OCI-M1 (cell line): ENCODE data around the gene CLCNKA.
"Not testable (repeated sequence)": the region's sequence is repeated elsewhere in the genome, so short reads cannot be mapped to it uniquely, and the experiment has no call there.

ENCODE experiments used
- DNase-seq: peaks from one replicate; lab custom pipeline; 2025; lab: John Stamatoyannopoulos, UW

CLCNKA gene

DNA sequence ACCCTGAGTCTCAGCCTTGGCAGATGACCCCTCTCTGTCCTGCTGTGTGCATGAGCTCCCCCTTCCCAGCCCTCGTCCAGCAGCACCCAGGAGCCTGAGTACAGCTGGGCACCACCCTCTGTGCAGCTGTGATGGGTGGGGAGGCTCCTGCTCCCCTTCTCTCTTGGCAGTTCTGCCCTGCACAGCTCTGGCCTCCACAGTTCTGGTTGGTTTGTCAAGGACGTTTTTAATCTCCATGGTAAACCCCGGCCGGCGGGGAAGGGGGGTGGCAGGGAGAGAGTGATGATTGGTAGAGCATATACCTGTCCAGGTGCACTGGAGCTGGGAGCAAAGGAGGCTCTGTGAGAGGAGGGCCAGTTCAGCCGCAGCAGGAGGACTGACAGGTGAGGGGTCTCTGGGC is at the start of gene CLCNKA:
CLCNKA (plus strand) TSS at position 356 of the 400 bp plus-strand sequence. CDS start 584 bp downstream, outside the sequence.
- DNase-seq, result no peak

DNA sequence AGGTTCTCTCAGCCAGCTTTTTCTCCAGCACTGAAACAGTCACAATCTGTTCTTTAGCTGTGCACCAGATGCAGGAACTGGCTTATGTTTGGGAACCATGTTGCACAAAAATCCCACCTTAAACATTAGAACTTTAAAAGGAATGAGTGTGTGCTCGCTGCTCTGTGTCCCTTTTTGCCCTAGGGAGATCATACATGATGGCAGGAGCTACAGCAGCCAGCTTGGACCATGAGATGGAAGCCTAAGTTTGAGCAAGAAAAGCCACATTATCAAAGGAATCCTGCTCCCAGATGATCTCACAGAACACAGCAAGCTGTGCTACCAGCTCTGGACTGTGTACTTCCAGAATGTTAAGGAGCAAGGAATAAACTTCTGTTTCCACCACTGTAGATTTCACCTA is 49.4 kb upstream of the CLCNKA start:
- no peak for DNase-seq

DNA sequence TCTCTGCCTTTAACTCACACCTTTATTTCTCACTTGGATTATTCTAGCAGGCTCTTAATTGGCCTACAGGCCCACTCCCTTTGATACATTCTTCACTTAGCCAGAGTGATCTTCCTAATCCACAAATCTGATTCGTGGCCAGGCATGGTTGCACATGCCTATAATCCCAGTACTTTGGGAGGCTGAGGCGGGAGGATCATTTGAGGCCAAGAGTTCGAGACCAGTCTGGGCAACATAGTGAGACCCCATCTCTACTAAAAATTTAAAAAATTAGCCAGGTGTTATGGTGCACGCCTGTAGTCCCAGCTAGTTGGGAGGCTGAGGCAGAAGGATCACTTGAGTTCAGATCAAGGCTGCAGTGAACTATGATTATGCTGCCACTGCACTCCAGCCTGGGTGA is 48.1 kb upstream of the CLCNKA start:
- no peak for DNase-seq

DNA sequence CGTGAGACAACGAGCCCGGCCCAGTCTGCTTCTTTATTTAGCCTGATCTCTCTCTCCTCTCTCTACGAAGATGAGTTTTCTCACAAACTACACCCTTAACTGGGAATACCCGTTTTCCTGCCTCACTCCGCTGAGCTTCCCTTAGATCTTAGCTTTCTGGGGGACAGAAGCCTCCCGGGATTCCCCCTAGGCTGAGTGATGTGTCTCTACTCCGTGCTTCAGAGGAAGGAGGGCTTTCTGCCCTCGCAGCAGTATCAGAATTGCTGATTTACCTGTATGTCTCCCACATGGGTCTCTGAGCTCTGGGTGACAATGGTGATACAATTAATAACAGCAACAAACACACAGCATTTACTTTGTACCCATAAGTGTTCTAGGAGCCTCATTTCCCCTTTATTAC is 47.0 kb upstream of the CLCNKA start:
- no peak for DNase-seq

DNA sequence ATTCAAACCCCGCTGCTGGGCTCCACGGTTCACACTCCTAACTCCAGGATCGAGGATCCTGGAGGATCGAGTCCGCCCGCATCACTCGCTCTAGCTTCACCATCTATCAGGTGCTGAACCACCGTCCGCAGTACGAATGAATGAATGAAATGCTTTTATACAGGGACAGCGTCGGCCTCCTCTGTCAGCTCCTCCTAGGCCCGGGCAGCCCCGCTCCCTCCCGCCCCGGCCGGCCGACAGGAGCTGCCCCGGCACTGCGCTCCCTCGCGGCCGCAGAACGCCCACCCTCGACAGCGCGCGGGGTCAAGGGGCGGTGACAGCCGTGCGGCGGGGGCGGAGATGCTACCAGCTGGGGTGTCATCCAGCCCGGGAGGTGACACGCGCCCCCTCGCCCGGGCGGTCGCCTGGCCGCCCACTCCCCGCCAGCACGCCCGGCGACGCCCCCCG is 46.5 kb upstream of the CLCNKA start:
- DNase-seq, result peak; percentile 73

DNA sequence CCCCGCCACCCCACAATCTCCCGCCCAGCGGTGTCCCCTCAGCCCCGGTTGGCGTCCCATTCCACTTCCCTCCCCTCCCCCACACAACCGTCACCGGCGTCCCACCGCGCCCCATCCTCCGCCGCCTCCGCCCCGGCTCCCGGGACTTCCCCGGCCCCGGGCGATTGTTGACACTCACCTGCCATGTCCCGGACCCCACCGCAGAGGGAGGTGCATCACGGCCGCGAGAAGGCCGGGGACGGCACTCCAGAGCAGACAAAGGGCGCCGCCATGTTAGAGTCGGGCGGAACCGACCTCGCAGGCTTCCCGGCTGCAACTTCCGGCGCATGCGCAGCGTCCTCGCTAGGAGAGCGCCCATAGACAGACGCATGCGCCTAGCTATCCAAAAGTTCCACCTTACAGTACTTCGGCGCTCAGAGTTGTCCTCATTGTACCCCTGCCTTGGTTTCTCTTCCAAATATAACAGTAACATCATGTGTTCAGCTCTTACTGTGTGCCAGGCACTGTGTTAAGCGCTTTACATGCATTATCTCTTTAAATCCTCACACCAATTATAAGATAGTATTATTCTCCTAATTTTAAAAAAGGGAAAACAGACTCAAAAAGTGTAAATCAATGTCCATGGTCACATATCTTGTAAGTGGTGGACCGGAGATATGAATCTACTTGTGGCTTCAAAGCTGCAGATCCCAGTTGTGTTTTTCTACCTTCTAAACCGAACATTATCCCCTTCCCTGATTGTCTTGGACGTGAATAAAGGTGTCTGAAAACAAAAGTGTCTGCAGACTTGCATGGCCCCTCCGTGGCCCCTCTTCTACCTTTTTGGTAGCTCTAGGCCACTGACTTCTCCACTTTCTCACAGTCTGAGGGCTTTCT is 45.8 kb upstream of the CLCNKA start, which contains the start of gene ZBTB17:
ZBTB17 (minus strand) TSS at position 297 of the 876 bp plus-strand sequence. CDS start 27,606 bp downstream, outside the sequence.
- peak; percentile 95 for DNase-seq

DNA sequence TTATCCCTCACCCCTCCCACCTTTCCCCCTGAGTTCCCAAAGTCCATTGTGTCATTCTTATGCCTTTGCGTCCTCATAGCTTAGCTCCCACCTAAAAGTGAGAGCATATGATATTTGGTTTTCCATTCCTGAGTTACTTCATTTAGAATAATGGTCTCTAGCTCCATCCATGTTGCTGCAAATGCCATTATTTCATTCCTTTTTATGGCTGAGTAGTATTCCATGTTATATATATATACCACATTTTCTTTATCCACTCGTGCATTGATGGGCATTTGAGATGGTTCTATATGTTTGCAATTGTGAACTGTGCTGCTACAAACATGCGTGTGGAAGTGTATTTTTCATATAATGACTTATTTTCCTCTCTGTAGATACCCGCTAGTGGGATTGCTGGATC is 43.9 kb upstream of the CLCNKA start:
- DNase-seq, result not testable (repeated sequence)

DNA sequence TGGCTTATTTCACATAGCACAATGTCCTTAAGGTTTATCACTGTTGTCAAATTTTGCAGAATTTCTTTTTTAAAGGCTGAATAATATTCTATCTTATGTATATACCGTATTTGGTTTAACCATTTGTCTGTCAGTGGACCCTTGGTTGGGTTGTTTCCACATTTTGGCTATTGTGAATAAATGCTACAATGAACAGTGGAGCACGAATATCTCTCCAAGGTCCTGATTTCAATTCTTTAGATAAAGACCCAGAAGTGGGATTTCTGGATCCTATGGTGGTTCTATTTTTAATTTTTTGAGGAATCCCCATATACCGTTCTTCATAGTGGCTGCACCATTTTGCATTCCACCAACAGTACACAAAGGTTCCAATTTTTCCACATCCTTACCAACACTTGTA is 40.2 kb upstream of the CLCNKA start:
- no peak for DNase-seq

DNA sequence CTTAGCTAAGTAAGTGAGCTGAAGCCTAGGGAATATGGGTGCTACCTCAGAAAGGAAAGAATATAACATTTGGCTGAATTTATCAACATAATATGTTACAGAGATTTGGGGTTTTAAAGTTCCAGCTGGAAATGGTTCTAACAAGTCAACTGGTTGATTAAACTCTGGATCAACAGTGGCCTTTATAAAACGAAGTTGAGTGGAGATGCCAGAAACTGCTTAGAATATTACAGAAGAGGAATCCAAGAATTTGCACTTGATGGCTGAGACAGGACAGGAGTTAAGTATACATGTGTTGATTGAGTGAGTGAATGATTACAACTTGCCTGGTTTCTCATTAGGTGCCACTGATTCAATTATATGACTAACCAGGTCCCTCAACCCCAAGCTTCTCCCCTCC is 38.6 kb upstream of the CLCNKA start:
- DNase-seq, result no peak

DNA sequence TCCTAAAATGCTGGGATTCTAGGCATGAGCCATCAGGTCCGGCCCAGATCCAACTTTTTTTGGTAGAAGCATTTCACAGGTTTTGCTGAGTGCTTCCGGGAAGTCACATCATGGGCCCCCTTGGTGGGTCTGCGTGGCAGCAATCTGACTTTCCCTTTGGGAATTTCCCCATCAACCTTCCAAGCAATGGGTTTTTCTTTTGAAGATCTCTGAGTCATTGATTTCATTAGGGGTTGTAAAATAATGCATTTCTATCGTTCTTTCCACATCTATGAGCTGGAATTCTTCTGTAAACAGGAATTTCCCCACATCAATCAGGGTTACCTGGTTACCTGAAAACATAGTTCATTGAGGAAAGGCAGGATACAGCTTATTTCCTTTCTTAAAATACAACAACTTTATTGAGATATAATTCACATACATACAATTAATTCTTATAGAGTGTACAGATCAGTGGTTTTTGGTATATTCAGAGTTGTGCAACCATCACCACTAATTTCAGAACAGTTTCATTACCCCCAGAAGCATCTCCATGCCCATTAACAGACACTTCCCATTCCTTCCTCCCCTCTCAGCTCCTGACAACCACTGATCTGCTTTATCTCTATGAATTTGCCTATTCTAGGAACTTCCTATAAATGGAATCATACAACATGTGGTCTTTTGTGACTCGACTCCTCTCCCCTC is 36.1 kb upstream of the CLCNKA start:
- DNase-seq, result peak; percentile 28

DNA sequence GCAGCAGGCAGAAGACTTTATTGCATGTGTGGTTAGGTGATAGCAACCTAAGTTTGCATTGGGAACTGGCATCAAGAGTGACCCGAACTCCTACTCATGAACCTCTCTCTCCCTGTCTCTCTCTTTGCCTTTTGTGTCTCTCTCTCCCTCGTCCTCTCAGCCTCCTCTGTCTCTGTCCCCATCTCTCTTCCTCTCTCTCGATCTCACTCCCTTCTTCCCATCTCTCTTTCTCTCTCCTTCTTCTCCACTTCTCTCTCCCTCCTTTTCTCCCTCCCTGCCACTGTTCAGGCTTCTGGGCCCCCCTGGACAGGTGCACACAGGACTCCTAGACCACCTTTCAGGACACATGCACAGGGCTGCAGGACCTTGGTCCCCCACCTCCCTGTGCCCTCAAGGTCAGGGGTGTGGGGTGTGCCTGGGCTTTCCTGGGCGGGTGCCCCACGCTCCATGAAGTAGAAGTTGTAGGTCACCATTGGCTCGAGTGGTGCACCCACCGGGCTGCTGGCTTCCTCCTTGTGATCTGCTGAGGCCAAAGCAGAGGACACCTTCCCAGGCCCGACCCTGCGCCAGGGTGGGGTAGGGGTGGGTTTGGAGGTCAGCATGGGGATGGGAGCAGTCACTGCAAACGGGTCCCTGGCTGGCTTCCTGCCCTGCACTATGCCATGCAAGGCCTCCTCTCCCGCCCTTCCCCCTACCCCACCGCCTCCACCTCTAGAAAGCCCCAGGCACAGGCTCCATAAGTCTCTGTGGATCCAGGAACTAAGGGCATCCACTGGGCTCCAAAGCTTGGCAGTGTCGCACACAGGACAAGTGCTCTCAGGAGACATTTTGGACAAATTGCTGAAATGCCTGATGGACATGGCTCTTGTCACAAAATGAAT is 32.7 kb upstream of the CLCNKA start:
- DNase-seq, result no peak

DNA sequence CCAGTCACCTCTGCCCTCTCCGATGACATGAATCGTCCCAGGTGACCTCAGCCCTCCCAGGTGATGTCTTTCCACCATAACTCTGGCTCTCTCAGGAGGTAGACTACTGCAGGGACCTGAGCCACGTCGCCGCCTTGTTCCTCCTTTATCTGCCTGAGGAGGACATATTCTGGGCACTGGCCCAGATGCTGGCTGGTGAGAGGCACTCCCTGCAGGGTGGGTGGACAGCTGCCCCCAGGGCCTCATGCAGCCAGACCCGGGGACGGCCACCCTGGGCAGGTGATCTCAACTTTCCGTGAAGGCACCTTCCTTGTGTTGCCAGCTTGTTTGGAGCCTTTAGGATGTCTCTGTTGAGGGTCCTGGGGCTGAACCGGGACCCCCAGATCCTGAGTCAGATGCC is 32.1 kb upstream of the CLCNKA start:
- DNase-seq, result no peak

DNA sequence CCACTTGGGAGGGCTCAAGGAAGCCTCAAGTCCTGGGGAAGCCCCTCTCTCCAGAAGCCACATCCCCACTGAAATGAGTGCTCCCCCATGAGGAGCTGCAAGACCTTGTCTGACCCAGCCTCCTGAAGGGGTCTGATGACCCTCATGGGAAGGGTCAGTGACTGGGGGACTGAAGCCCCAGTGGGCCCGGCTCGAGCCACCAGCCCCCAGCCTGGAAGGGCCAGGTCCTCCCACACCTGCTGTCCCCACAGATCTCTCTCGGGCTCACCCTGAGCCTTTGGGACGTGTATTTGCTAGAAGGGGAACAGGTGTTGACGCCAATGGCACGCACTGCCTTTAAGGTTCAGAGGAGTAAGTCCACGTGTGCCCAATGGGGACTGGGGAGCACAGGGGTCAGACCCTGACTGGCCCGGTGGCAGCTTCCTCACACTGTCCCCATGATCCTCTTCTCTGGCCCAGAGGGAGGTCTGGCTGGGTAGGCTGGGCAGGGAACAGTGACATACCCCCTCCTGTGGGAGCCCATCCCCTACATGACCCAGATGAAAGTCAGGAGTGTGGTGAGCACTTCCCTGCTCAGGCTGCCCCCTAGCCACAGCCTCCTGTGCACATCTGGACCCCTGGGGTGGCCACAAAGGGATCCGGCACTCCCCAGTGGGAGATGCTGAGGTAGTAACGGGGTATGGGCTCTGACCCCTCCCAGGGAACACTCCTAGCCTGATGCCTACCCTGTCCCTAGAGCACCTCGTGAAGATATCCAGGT is 30.2 kb upstream of the CLCNKA start:
- no peak for DNase-seq

DNA sequence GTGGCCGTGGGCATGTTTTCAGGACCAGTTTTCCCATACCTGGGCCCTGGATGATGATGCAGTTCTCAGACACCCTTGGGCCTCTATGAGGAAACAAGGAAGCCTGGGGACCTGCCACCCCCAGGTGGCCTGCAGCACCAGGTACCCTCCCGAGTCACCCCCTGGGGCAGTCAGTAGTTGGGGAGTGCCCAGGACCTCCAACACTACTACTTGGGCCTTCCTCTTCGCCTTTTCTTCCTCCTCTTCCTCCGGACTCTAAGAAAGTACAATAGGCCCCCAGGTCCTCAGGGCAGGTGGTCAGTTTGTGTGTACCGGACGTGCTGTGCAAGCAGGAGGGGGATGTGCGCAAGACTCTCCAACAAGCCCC is 29.7 kb upstream of the CLCNKA start:
- no peak for DNase-seq

DNA sequence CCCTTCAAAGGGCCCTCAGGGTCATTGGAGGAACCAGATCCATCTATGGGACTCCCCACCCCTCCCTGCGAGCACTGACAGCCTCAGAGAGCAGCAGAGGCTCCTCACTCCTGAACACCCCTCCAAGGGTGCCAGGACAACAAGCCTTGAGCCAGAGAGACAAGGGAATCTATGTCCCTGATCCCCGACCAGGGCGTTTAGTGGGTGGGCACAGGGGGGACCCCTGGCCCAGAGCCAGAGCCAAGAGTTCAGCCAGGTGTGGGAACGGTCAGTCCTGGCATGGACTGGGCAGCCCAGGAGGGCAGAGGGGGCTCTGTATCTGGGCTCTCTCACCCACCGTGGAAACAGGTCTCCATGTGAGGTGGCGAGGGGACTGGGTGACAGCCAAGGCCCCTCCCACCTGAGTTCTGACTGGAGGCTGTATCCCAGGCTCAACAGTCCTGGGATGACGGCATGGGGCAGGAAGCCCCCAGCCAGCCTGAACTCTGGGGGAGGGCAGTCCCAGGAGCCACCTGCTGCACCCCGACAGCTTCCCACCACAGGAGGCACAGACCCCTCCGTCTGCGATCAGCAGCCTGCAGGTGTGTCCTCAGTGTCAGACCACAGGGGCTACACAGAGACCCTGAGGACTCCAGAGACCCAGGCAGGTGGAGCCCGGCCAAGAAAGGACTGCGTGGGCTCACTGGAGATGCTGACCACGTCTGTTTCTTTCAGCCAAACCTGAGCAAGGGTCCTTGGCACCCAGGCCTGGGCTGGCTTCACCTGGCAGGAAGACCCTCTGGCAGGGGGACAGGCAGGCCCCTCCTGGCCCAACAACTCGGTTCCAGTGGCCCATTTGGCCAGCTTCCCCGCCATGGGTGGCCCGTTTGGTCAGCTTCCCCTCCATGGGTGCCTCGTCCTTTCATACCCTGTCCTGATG is 29.0 kb upstream of the CLCNKA start:
- no peak for DNase-seq

DNA sequence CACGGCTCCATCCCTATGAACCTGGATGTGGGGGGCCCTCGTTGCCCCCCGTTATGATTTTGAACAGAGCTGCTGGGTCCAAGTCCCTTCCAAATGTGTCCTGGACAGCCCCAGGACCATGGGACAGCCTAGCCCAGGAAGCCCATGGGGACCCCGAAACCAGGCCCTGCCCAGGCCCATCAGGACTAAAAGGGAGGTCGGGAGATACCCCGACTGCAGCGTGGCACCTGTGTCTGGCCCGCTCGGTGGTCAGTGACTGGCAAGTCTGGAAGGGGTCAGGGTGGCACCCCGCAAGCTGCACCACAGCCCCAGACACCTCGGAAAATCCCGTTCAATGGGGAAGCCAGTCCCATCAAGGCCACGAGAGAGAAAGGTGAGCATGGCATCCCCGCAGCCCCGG is 28.2 kb upstream of the CLCNKA start:
- no peak for DNase-seq

DNA sequence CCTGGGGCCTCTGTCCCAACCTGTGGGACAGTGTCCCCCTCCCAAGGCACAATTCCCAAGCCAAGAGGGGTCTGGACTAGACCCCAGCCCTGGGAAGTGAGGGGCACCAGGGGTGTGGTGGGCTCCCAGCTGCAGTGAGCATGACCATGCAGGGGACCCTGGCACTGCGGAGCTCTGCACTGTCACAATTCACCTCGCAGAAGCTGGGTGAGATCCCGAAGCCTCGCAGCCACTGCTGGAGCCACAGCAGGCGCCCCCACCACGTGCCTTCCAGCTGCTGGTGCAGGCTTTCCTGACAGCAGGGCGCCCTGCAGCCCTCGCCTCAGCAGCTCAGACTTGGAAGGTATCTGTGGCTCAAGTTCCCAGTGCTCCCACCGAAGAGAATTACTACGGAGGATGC is 27.8 kb upstream of the CLCNKA start:
- no peak for DNase-seq

DNA sequence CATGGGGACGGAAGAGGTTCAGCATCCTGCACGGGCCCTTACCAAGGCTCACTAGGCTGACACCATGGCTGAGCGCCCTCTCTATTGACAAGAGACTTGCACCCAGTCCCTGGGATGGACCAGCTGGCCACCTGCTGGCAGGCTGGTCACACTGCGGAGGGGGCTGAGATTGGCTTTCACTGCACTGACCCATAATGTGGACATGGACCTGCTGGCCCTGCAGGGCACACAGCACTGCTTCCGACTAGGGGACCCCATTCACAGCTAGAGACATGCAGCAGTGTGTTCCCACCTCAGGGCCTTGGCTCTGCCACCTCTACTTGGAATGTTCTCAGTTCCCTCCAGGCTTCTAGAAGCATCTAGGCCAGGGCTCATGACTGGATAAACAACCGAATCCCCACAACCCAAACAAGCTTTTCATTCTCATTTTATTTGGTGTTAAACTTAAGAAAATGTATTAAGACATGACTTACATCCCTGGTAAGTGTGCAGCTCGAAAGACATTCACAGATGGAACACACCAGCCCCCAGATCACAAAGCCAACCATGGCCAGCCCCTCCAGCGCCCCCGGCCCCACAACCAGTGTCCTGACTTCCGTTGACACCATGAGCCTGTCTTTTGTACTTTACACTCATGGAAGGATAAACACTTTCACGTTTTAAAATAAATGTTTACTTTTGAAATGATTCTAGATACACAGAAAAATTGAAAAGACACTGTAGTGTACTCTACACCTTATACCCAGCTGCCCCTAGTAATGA is 27.1 kb upstream of the CLCNKA start:
- DNase-seq, result peak; percentile 72

DNA sequence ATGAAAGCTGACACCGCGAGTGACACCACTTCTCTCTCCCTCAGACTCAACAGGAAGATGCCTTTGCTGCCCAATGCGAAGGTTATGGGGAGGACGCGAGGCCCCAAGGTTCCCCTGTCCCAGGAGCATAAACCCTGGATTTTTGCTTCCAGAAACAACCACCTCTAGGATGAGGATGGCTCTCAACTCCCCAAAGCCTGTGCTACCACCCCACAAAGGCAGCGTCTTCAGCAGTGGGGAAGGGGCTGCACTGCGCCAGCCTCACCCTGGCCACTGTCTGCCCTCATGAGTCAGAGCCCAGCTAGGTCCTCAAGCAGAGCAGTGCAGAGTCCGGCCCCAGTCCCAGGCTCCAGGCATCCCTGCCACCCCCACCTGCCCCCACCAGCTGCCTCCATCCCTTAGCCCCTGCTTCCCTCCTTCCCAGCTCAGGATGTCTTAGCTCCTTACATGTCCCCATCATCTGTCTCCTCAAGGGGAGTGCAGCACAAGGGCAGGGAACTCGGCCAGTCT is 24.7 kb upstream of the CLCNKA start:
- DNase-seq, result no peak
